Muscle layer of colon (tissue), 2 donors: ENCODE measurements around the gene SPSB1.
A peak's percentile ranks its signal among the peaks of the same experiment; 100 is the strongest.

Experiments
- H3K27ac ChIP-seq: one replicate; pipeline ENCODE4 v1.7.0; 2013; ENCODE audit warnings: low read depth, mild to moderate bottlenecking, low read length, moderate library complexity
- H3K27me3 ChIP-seq, 2 donors: one replicate each; pipeline ENCODE4 v1.7.0; 2013; ENCODE audit warnings: low read length in 2 of 2, mild to moderate bottlenecking in 2 of 2; ENCODE audit not compliant: insufficient read depth in 2 of 2, control insufficient read depth in 1 of 2
- H3K36me3 ChIP-seq: one replicate; pipeline ENCODE4 v1.7.0; 2013; ENCODE audit warnings: mild to moderate bottlenecking, low read length; ENCODE audit not compliant: insufficient read depth
- H3K4me1 ChIP-seq: one replicate; pipeline ENCODE4 v1.7.0; 2013; ENCODE audit warnings: mild to moderate bottlenecking, low read length; ENCODE audit not compliant: insufficient read depth
- H3K4me3 ChIP-seq, 2 donors: one replicate each; pipeline ENCODE4 v1.7.0; 2013; ENCODE audit warnings: low read length in 2 of 2, low read depth in 1 of 2, mild to moderate bottlenecking in 1 of 2, moderate library complexity in 1 of 2
- H3K9ac ChIP-seq: one replicate; pipeline ENCODE4 v1.7.0; 2013; ENCODE audit warnings: low read length
- H3K9me3 ChIP-seq: one replicate; pipeline ENCODE4 v1.7.0; 2013; ENCODE audit warnings: mild to moderate bottlenecking, low read length
- donor health status: abdominal sarcoma.
- donor health status: Adenocarcinoma of cecum.

SPSB1 gene

DNA sequence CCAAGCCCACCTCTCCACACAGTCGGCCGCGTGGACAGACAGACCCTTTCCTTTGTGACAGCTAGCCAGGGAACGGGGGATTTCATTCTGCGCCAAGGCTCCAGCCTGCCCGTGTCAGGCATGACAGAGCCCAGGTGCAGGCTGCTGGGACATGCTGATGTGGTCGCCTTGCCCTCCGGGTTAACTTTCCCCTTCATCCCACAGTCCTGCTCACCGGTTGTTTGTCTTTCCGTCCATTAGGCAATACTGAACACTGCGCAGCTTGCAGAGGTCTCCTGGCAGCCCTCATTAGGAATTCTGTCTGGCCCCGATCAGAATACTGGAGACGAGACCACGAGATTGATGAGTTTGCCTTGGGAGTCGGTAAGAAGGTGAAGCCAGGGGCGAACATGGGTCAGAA is 62.8 kb downstream of the SPSB1 start:
- Histone ChIP-seq H3K4me3 (no peak overlapping the region), H3K27ac (no peak overlapping the region), H3K4me1 (peaks cover 10% of the 10 kb centered on the region), H3K9me3 (no peaks in the 10 kb centered on the region), H3K9ac (no peak overlapping the region), H3K27me3 (no peaks in the 10 kb centered on the region), H3K36me3 (peaks cover 30% of the 10 kb centered on the region)

DNA sequence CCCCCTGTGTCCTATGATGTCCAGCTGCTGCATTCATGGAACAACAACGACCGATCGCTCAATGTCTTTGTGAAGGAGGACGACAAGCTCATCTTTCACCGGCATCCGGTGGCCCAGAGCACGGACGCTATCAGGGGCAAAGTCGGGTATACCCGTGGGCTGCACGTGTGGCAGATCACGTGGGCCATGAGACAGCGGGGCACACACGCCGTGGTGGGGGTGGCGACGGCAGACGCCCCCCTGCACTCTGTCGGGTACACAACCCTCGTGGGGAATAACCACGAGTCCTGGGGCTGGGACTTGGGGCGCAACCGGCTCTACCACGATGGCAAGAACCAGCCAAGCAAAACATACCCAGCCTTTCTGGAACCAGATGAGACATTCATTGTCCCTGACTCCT is 63.3 kb downstream of the SPSB1 start:
- Histone ChIP-seq H3K4me1 (peaks cover 7% of the 10 kb centered on the region), H3K27ac (no peak overlapping the region), H3K36me3 (peaks cover 30% of the 10 kb centered on the region)

DNA sequence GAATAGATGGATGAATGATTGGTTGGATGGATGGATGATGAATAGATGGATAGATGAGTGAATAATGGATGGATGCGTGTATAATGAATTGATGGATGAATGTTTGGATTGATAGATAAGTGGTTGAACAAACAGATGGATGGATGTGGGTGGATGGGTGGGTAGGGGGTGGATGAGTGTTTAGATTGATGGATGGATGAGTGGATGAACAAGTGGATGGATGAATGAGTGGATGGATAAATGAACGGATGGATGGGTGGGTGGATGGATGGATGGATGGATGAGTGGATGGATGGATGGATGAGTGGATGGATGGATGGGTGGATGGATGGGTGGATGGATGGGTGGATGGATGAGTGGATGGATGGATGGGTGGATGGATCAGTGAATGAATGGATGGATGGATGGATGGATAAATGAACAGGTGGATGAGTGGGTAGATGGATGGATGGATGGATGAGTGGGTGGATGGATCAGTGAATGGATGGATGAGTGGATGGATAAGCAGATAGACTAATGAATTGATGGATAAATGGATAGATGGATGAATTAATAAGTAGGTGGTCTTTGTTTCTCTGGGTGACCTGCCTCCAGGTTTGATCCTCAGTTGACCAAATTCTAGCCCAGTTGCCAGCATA is 64.3 kb downstream of the SPSB1 start:
- peaks cover 30% of the 10 kb centered on the region for H3K36me3 ChIP-seq
- peaks cover 10% of the 10 kb centered on the region for H3K4me1 ChIP-seq
- no peaks in the 10 kb centered on the region for H3K27me3 ChIP-seq
- H3K9me3 ChIP-seq, result no peaks in the 10 kb centered on the region
- H3K4me3 ChIP-seq, result no peak overlapping the region
- H3K9ac ChIP-seq, result no peak overlapping the region
- no peak overlapping the region for H3K27ac ChIP-seq

More for the DNA sequence above, 63.3 kb downstream of the SPSB1 start:
- no peaks in the 10 kb centered on the region for H3K27me3 ChIP-seq
- H3K9me3 ChIP-seq, result no peaks in the 10 kb centered on the region
- H3K9ac ChIP-seq, result no peak overlapping the region
- H3K4me3 ChIP-seq, result no peak overlapping the region

DNA sequence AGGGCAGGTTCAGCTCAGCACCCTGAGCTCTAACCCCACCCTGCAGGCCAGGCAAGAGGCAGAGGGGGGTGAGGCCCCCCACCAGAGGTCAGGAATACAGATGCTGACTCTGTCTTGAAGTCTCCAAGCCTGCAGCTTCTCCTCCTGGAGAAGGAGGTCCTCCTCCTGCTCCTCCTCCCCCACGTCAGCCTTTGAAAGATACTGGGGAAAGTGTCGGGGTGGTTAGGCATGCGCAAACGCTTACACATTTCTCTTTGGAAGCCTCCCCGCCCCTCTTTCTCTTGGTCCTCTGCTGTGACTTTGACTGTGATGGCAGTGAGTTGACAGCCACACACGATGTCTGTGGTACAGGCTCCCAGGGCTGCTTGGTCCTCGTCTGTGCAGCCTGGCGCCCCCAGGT is 65.3 kb downstream of the SPSB1 start:
- peaks cover 30% of the 10 kb centered on the region for H3K36me3 ChIP-seq
- no peak overlapping the region for H3K27ac ChIP-seq
- H3K9me3 ChIP-seq, result no peaks in the 10 kb centered on the region
- H3K4me1 ChIP-seq, result peaks cover 13% of the 10 kb centered on the region
- H3K27me3 ChIP-seq, result no peaks in the 10 kb centered on the region
- H3K9ac ChIP-seq, result no peak overlapping the region
- no peak overlapping the region for H3K4me3 ChIP-seq

DNA sequence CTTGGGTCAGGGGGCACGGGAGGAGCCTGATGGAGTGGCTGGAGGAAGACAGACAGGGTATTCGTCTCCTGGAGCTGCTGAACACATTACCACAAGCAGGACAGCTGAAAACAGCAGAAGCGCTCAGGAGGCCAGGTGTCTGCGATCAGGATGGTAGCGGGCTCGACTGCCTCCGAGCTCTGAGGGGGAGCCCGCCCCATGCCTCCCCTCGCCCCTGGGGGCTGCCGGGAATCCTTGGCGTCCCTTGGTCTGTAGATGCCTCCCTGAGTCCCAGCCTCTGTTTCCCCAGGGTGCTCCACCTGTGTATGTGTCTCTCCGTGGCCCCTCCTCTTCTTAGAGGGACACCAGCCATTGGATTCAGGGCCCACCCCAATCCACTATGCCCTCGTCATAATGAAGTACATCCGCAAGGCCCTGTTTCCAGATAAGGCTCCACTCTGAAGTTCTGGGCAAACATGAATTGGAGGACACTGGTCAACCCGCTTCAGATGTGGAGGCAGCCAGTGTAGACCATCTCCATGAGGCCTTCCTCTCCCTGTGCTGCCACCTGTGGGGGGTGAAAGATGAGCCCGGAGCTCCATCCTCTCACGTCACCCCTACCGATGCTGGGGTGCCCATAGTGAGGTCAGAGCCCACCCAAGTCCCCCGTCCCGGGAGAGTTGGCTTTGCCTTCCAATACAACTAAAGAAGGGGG is 67.8 kb downstream of the SPSB1 start:
- H3K27me3 ChIP-seq, result no peaks in the 10 kb centered on the region

DNA sequence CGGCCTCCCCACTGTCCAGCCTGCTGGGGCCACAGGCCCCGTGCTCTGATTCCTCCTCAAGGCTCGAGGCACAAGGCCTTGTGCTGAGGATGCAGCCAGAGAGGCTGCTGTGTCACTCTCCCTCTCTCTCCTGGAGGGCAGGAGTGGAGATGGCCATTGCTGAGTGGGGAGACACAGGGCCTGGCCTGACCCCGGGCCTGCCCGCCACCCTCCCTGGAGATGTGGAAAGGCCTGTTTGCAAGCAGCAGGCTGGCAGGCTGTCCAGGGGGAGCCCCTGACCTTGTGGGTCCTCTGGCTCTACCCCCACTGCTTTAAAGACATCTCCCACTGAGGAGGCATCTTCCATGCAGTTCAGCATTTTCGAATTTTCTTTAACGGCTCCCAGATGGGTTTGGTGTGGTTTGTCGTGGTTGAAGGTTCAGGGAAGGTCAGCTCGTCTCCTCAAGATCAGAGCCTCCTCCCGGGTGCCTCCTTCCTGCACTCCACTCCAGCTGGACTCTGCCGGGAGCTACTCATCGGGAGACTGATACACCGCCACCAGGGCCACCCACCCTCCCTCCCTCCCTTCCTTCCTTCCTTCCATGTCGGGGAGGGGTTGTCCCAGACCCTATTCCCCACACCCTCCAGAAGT is 69.1 kb downstream of the SPSB1 start:
- no peak overlapping the region for H3K4me3 ChIP-seq
- H3K9me3 ChIP-seq, result no peaks in the 10 kb centered on the region
- H3K36me3 ChIP-seq, result peaks cover 12% of the 10 kb centered on the region
- H3K27me3 ChIP-seq, result no peaks in the 10 kb centered on the region
- peaks cover 16% of the 10 kb centered on the region for H3K4me1 ChIP-seq
- H3K9ac ChIP-seq, result no peak overlapping the region
- H3K27ac ChIP-seq, result peak overlapping the region; percentile 34

More for the DNA sequence above, 67.8 kb downstream of the SPSB1 start:
- no peak overlapping the region for H3K4me3 ChIP-seq
- no peak overlapping the region for H3K27ac ChIP-seq
- peaks cover 16% of the 10 kb centered on the region for H3K4me1 ChIP-seq
- no peaks in the 10 kb centered on the region for H3K9me3 ChIP-seq
- H3K36me3 ChIP-seq, result peaks cover 24% of the 10 kb centered on the region
- H3K9ac ChIP-seq, result no peak overlapping the region

DNA sequence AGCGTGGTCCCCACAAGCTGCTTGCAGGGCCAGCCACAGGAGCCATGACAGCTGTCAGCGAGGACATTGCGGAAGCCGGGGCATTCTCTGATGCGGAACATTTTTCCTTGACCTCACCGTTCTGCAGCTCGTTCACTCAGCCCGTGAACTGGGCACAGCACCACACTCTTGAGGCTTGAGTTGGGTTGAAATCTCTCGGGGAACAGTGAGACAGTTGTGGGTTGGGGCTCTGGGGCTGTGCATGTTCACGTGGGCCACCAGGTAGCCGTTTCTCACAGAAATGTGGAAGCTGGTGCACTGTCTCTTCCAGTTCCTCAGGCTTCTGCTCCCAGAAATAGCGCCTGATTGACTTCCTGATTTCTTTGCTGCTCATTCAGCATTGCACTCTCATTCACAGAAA is 69.8 kb downstream of the SPSB1 start:
- H3K9me3 ChIP-seq, result no peaks in the 10 kb centered on the region
- no peak overlapping the region for H3K9ac ChIP-seq

DNA sequence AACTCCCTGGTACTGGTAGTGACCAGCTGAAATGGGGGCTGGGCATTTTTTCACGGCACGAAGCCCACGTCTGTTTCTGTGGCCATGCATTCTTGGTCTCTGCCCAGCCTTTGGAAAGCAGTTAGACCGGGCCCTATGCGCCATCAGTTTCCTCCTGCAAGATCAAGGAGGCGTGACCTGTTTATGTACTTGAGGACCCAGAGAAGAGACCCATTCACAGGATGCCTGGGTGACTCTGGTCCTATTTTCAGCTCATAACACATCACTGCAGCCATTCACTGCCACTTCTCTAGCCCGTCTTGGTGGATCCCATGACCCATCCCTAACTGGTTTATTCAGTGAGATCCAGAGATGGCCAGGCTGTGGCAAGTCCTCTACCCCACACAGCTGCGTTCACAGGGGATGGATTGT is 70.4 kb downstream of the SPSB1 start:
- no peaks in the 10 kb centered on the region for H3K27me3 ChIP-seq
- H3K9me3 ChIP-seq, result no peaks in the 10 kb centered on the region
- H3K4me3 ChIP-seq, result no peak overlapping the region
- H3K4me1 ChIP-seq, result peaks cover 16% of the 10 kb centered on the region
- no peak overlapping the region for H3K27ac ChIP-seq
- H3K9ac ChIP-seq, result no peak overlapping the region
- H3K36me3 ChIP-seq, result peaks cover 7% of the 10 kb centered on the region

More for the DNA sequence above, 69.8 kb downstream of the SPSB1 start:
- Histone ChIP-seq H3K4me3 (no peak overlapping the region), H3K27ac (no peak overlapping the region), H3K4me1 (peaks cover 16% of the 10 kb centered on the region), H3K27me3 (no peaks in the 10 kb centered on the region), H3K36me3 (peaks cover 7% of the 10 kb centered on the region)

DNA sequence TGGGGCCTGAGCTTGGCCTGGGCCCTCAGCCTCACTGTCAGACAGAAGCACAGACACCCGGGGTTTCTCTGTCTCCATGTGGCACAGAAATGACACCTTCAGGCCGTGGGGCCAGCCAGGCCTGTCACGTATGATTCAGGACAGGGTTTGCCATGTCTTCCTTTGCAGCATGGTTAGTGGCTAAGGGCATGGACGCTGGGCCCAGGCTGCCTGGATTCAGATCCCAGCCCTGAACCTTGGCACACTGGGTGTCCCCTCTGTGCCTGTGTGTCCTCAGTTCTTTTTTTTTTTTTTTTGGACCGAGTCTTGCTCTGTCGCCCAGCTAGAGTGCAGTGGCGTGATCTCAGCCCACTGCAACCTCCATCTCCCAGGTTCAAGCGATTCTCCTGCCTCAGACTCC is 73.6 kb downstream of the SPSB1 start:
- Histone ChIP-seq H3K9me3 (no peaks in the 10 kb centered on the region), H3K9ac (no peak overlapping the region), H3K27me3 (no peaks in the 10 kb centered on the region), H3K36me3 (peaks cover 8% of the 10 kb centered on the region), H3K4me3 (no peak overlapping the region), H3K4me1 (peaks cover 22% of the 10 kb centered on the region), H3K27ac (no peak overlapping the region)

DNA sequence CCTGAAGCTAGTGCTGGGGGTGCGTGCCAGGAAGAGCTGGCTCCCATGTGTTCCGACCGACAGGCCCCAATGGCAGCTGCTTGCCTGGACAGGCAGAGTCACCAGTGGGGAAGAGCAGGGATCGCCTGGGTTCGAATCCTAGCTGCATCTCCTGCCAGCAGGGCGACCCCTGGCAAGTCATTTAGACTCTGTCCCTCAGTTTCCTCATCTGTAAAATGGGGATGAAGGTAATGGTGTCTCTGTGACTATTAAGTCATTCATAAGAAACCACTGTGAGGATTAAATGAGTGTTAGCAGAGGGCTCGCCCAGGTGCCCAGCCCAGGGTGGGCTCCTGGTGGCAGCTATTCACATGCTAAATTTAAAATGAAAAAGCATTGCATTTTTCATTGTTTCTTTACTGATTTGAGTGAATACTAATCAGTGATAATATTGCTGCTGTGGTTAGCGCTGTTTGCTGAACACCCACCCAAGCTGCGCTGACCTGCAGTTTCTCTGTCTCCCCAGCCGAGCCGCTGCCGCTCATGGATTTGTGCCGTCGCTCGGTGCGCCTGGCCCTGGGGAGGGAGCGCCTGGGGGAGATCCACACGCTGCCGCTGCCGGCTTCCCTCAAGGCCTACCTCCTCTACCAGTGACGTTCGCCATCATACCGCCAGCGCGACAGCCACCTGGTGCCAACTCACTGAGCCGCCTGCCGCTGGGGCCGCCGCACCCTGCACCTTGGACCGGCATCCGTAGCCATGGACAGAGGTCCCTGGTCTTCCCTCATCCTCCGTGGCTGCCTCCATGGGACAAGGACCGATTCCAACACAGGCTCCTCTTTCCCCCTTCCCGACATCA is 74.5 kb downstream of the SPSB1 start:
- no peak overlapping the region for H3K4me3 ChIP-seq
- no peaks in the 10 kb centered on the region for H3K27me3 ChIP-seq
- H3K4me1 ChIP-seq, result peaks cover 27% of the 10 kb centered on the region
- peaks cover 8% of the 10 kb centered on the region for H3K36me3 ChIP-seq
- no peak overlapping the region for H3K9ac ChIP-seq
- no peaks in the 10 kb centered on the region for H3K9me3 ChIP-seq
- no peak overlapping the region for H3K27ac ChIP-seq

DNA sequence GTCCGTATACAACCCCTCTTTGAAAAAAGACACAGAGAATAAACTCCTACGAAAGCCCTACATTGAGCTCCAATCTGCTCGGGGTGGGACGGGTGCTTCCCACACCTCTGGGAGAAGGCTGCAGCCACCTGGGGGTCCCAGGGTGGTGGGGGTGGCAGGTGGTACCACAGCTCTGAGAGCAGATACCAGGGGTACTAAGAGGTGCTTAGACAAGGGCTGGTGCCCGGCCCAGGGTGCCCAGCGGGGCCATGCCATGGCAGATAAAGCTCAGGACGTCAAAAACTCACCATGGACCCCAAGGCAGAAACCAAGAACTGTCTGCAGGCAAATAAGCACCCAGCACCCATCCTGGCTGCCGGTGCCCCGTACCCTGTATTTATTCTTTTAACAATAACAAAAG is 75.1 kb downstream of the SPSB1 start:
- H3K4me3 ChIP-seq, result no peak overlapping the region
- H3K9ac ChIP-seq, result no peak overlapping the region
- H3K36me3 ChIP-seq, result peaks cover 8% of the 10 kb centered on the region
- H3K9me3 ChIP-seq, result no peaks in the 10 kb centered on the region
- no peak overlapping the region for H3K27ac ChIP-seq
- H3K27me3 ChIP-seq, result no peaks in the 10 kb centered on the region
- peaks cover 27% of the 10 kb centered on the region for H3K4me1 ChIP-seq
